GM12891 (cell line): ENCODE data around the gene POMT1.

ENCODE experiments used
- POLR2A ChIP-seq: IDR thresholded peaks from 2 replicates; pipeline ENCODE4 v1.6.1; 2011; ENCODE audit warnings: low read depth, low read length, control low read depth
- POLR2AphosphoS5 ChIP-seq: IDR thresholded peaks from 2 replicates; pipeline ENCODE4 v1.6.1; 2011; ENCODE audit warnings: low read depth, low read length, control low read depth

DNA sequence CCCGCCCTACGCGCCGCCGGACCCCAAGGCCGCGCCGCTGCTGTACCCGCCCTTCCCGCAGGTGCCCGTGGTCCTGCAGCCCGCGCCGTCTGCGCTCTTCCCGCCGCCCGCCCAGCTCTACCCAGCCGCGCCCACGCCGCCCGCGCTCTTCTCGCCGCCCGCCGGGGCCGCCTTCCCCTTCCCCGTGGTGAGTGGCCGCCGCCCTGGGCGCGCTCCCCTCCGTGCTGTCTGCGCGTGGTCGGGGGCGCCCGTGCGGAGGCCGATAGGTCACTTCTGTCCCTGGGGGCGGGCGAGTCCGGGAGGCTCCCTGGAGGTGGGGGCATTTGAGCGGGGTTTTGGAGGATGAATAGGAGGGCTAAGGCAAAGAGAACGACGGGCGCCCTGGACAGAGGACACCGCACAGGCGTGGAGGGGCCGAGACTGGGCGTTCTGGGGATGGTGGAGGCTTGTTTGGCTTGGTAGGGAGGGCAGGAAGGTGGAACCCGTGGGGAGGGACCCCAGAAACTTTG is 52.2 kb downstream of the POMT1 start:
- TF ChIP-seq POLR2AphosphoS5 (no peak), POLR2A (no peak)
